ENCODE results near the gene NOS1AP. TPM values are rescaled to one million over a fixed set of nuclear protein-coding genes. Genes with fewer than 3 reads are reported as not detected.

Gene NOS1AP
- total and polyA plus RNA-seq, 2 donors (not counting 3 experiments of a cell fraction or from before 2014, with no cell fraction given): 1.3 to 5.4 TPM

- Histone ChIP-seq H3K4me2 (ENCODE audit: insufficient read depth, low read length) (no peak overlapping the region), H3K36me3 (ENCODE audit: control insufficient read depth in 2 of 2, extremely low read depth in 1 of 2, insufficient read depth in 2 of 2, low read length in 2 of 2) (no peaks in the 10 kb centered on the region), H3K4me1 (ENCODE audit: control insufficient read depth, extremely low read depth, insufficient read depth, low read length) (peaks cover 25% of the 10 kb centered on the region), H3K9me1 (replicated peaks; ENCODE audit: control insufficient read depth, extremely low read depth, insufficient read depth, low read length) (no peaks in the 10 kb centered on the region), H3K27me3 (ENCODE audit: control insufficient read depth in 2 of 2, insufficient read depth in 2 of 2, low read length in 2 of 2) (no peaks in the 10 kb centered on the region), H3K9ac (replicated peaks; ENCODE audit: extremely low read depth, insufficient read depth, low read length) (no peak overlapping the region), H3K27ac (ENCODE audit: insufficient read depth, low read depth, low read length) (no peak overlapping the region), H3K79me2 (ENCODE audit: control insufficient read depth, insufficient read depth, low read length) (no peaks in the 10 kb centered on the region), H3K9me3 (replicated peaks; ENCODE audit: control insufficient read depth, insufficient read depth, low read length) (no peaks in the 10 kb centered on the region), H2AFZ (ENCODE audit: low read depth, low read length) (no peak overlapping the region), H4K20me1 (replicated peaks; ENCODE audit: control insufficient read depth, extremely low read depth, insufficient read depth, low read length) (no peaks in the 10 kb centered on the region), H3K4me3 (replicated peaks in 1 of 3; ENCODE audit: insufficient read depth in 1 of 3, low read depth in 1 of 3, low read length in 3 of 3) (no peak overlapping the region)
- peak; percentile 93 for FAIRE-seq
- CTCF ChIA-PET: interaction anchor here (0.9 kb wide), 3 partner anchors 9 to 132 kb away, joined by 3 read pairs; no protein-coding TSS in a partner anchor
- POLR2A ChIA-PET: no interaction called here
- intact Hi-C loops (cut with micrococcal nuclease): no loop called here
- no peak for TF ChIP-seq EZH2 (IDR thresholded peaks at IDR 0.05; ENCODE audit: borderline replicate concordance, low read depth, low read length, severe bottlenecking)
- TF ChIP-seq GATA2 (IDR thresholded peaks at IDR 0.05; ENCODE audit: insufficient read depth, insufficient read length, low read depth, low read length): no peak
- no peak for TF ChIP-seq FOS (IDR thresholded peaks at IDR 0.05; ENCODE audit: borderline replicate concordance, insufficient read depth, low read length)
- TF ChIP-seq MYC (IDR thresholded peaks at IDR 0.05; ENCODE audit: low read depth, low read length): no peak
- TF ChIP-seq CTCF (IDR thresholded peaks at IDR 0.05; ENCODE audit: extremely low read depth in 1 of 2, insufficient read depth in 1 of 2, low read depth in 1 of 2, low read length in 2 of 2): no peak
- no peak for TF ChIP-seq JUN (IDR thresholded peaks at IDR 0.05; ENCODE audit: borderline replicate concordance, insufficient read depth, insufficient read length, low read depth)
- TF ChIP-seq POLR2A (IDR thresholded peaks at IDR 0.05; ENCODE audit: low read depth, low read length): no peak
- no peak for TF ChIP-seq MAX (IDR thresholded peaks at IDR 0.05; ENCODE audit: insufficient read depth, insufficient read length)
- TF ChIP-seq POLR2AphosphoS5 (IDR thresholded peaks at IDR 0.05; ENCODE audit: insufficient read depth, low read depth, low read length): no peak
- DNase-seq (ENCODE audit: low read depth, low spot score): peak; percentile 72
- dilution Hi-C loops (cut with MboI; ENCODE audit: extremely low pct_ligation_motif_present, low sequenced_read_pairs): no loop called here
- no TSS peak for BruUV-seq (replicated peaks)
Measured at GRCh38 chr1:162187687-162188276, 118.3 kb downstream of the NOS1AP start.
